H1 (cell line): Measurements from ENCODE around the gene SIGLEC15. TPM values are rescaled to one million over a fixed set of nuclear protein-coding genes. Genes with fewer than 3 reads are reported as not detected.

Experiments used
- CTCF ChIA-PET: fragments of 300-600 bp; sonication (Branson Sonifier 250); formaldehyde crosslinking; loops from one replicate; lab custom pipeline; 2021; ENCODE audit not compliant: partially characterized antibody; lab: Charles Lee
- POLR2A ChIA-PET: fragments of 300-600 bp; sonication (Branson Sonifier 250); formaldehyde crosslinking; loops from one replicate; lab custom pipeline; 2021; ENCODE audit warnings: inconsistent platforms; ENCODE audit not compliant: partially characterized antibody; lab: Charles Lee
- DNase-seq, 2 experiments: peaks; one replicate each; pipeline versions ENCODE4 v3.0.0 to v3.0.0-alpha.2; 2010 to 2022; ENCODE audit warnings: low spot score in 2 of 2, low read depth in 1 of 2, mixed read lengths in 1 of 2
- FAIRE-seq: peaks from 2 replicates; lab custom pipeline; 2011; peaks lifted over from hg19 to GRCh38; lab: Jason Lieb, UNC
- H2AFZ ChIP-seq: 2 replicates; pipeline ENCODE4 v1.8.1; 2012; ENCODE audit warnings: low read length, inconsistent platforms
- H2AK5ac ChIP-seq: 2 replicates; pipeline ENCODE4 v1.6.1; 2013; ENCODE audit warnings: low read depth, low read length
- H2BK120ac ChIP-seq: replicated peaks from 2 replicates; pipeline ENCODE3; 2013; ENCODE audit warnings: low read depth, low read length, inconsistent platforms
- H2BK12ac ChIP-seq: 2 replicates; pipeline ENCODE4 v1.6.1; 2013; ENCODE audit warnings: low read depth, low read length
- H2BK15ac ChIP-seq: 2 replicates; pipeline ENCODE4 v1.6.1; 2013; ENCODE audit warnings: low read length
- H2BK20ac ChIP-seq: 2 replicates; pipeline ENCODE4 v1.6.1; 2013; ENCODE audit warnings: low read length
- H2BK5ac ChIP-seq: 2 replicates; pipeline ENCODE4 v1.6.1; 2013; ENCODE audit warnings: low read depth, low read length
- H3K14ac ChIP-seq: 2 replicates; pipeline ENCODE4 v1.6.1; 2013; ENCODE audit warnings: inconsistent platforms; ENCODE audit not compliant: insufficient read length
- H3K18ac ChIP-seq: 2 replicates; pipeline ENCODE4 v1.6.1; 2013; ENCODE audit warnings: low read length; ENCODE audit errors: extremely low read depth
- H3K23ac ChIP-seq: 2 replicates; pipeline ENCODE4 v1.6.1; 2013; ENCODE audit warnings: inconsistent platforms; ENCODE audit not compliant: insufficient read length
- H3K23me2 ChIP-seq: 2 replicates; pipeline ENCODE4 v1.6.1; 2013; ENCODE audit warnings: low read depth, low read length
- H3K27ac ChIP-seq: 2 replicates; pipeline ENCODE4 v1.6.1; 2011; ENCODE audit warnings: low read depth, low read length, inconsistent platforms
- H3K27me3 ChIP-seq, 4 experiments: replicated peaks in 1 of 4; 1 replicate in 1 of 4; 2 replicates in 3 of 4; pipeline versions ENCODE4 v1.6.1 to v1.8.1; 2011 to 2013; ENCODE audit warnings: low read length in 3 of 4, mild to moderate bottlenecking in 3 of 4, inconsistent platforms in 2 of 4, mixed read lengths in 2 of 4, moderate library complexity in 1 of 4; ENCODE audit not compliant: control insufficient read depth in 3 of 4, insufficient read depth in 3 of 4; ENCODE audit errors: extremely low read depth in 1 of 4
- H3K36me3 ChIP-seq, 4 experiments: 2 replicates each; pipeline versions ENCODE4 v1.6.1 to v1.8.1; 2011 to 2013; ENCODE audit warnings: mild to moderate bottlenecking in 4 of 4, low read length in 3 of 4, moderate library complexity in 2 of 4, control low read depth in 1 of 4, inconsistent platforms in 1 of 4; ENCODE audit not compliant: insufficient read depth in 4 of 4, control insufficient read depth in 2 of 4
- H3K4ac ChIP-seq: replicated peaks from 2 replicates; pipeline ENCODE3; 2013; ENCODE audit warnings: low read length, low read depth, mixed read lengths, inconsistent platforms; ENCODE audit not compliant: insufficient read length
- H3K4me1 ChIP-seq, 4 experiments: replicated peaks in 1 of 4; 1 replicate in 1 of 4; 2 replicates in 3 of 4; pipeline versions ENCODE4 v1.6.1 to v1.8.1; 2011 to 2013; ENCODE audit warnings: low read length in 3 of 4, inconsistent platforms in 2 of 4, mixed read lengths in 1 of 4; ENCODE audit not compliant: insufficient read depth in 4 of 4, control insufficient read depth in 3 of 4
- H3K4me2 ChIP-seq, 2 experiments: 2 replicates each; pipeline versions ENCODE4 v1.6.1 to v1.8.1; 2011 to 2013; ENCODE audit warnings: low read depth in 2 of 2, low read length in 2 of 2, control low read depth in 1 of 2, inconsistent platforms in 1 of 2, mild to moderate bottlenecking in 1 of 2; ENCODE audit not compliant: insufficient read depth in 1 of 2
- H3K4me3 ChIP-seq, 4 experiments: fragments of 200-600, 300-600 bp in 1 of 4; sonication (generic), shearing (Covaris generic), sonication (Bioruptor Twin) in 1 of 4; 2 replicates each; pipeline versions ENCODE4 v1.5.1 to v1.8.1; 2011 to 2016; ENCODE audit warnings: low read length in 4 of 4, low read depth in 3 of 4, control low read depth in 2 of 4, inconsistent platforms in 2 of 4, mild to moderate bottlenecking in 2 of 4, mixed read lengths in 1 of 4, moderate library complexity in 1 of 4; ENCODE audit not compliant: insufficient read depth in 2 of 4; ENCODE audit errors: extremely low read depth in 1 of 4
- H3K56ac ChIP-seq: replicated peaks from 2 replicates; pipeline ENCODE3; 2013; ENCODE audit warnings: low read depth, mild to moderate bottlenecking, mixed read lengths, low read length, inconsistent platforms; ENCODE audit not compliant: insufficient read length
- H3K79me1 ChIP-seq: 2 replicates; pipeline ENCODE4 v1.6.1; 2013; ENCODE audit warnings: low read depth, low read length, control low read depth
- H3K79me2 ChIP-seq, 2 experiments: 2 replicates each; pipeline versions ENCODE4 v1.6.1 to v1.8.1; 2012 to 2013; ENCODE audit warnings: low read length in 2 of 2, mild to moderate bottlenecking in 2 of 2, inconsistent platforms in 1 of 2; ENCODE audit not compliant: insufficient read depth in 2 of 2, control insufficient read depth in 1 of 2
- H3K9ac ChIP-seq, 4 experiments: replicated peaks in 1 of 4; 1 replicate in 1 of 4; 2 replicates in 3 of 4; pipeline versions ENCODE4 v1.6.1 to v1.8.1; 2011 to 2013; ENCODE audit warnings: low read depth in 3 of 4, low read length in 3 of 4, control low read depth in 2 of 4, mild to moderate bottlenecking in 2 of 4, moderate library complexity in 2 of 4, inconsistent platforms in 1 of 4; ENCODE audit errors: extremely low read depth in 1 of 4
- H3K9me3 ChIP-seq, 2 experiments: 2 replicates each; pipeline versions ENCODE4 v1.6.1 to v1.8.1; 2012 to 2013; ENCODE audit warnings: mild to moderate bottlenecking in 2 of 2, moderate library complexity in 2 of 2, control low read depth in 1 of 2, inconsistent platforms in 1 of 2, low read depth in 1 of 2, low read length in 1 of 2, mixed read lengths in 1 of 2; ENCODE audit not compliant: insufficient read depth in 2 of 2
- H4K20me1 ChIP-seq, 2 experiments: replicated peaks in 1 of 2; 2 replicates each; pipeline versions ENCODE3 to v1.8.1; 2011 to 2013; ENCODE audit warnings: inconsistent platforms in 2 of 2, low read length in 2 of 2, mild to moderate bottlenecking in 1 of 2; ENCODE audit not compliant: insufficient read depth in 2 of 2, control insufficient read depth in 1 of 2
- H4K5ac ChIP-seq: 2 replicates; pipeline ENCODE4 v1.6.1; 2013; ENCODE audit warnings: low read length, low read depth, mixed read lengths, inconsistent platforms; ENCODE audit not compliant: insufficient read length
- H4K8ac ChIP-seq: 2 replicates; pipeline ENCODE4 v1.8.0; 2013; ENCODE audit warnings: mild to moderate bottlenecking, moderate library complexity, low read length, inconsistent platforms; ENCODE audit not compliant: insufficient read depth; ENCODE audit errors: extremely low read depth
- H4K91ac ChIP-seq: replicated peaks from 2 replicates; pipeline ENCODE3; 2013; ENCODE audit warnings: low read length, mixed read lengths, inconsistent platforms; ENCODE audit not compliant: insufficient read length
- CBX8 ChIP-seq: fragments of 300-800, 300-1000 bp; sonication (generic); IDR thresholded peaks from 2 replicates; pipeline ENCODE4 v1.7.1; 2016; ENCODE audit warnings: low read depth, low read length, borderline replicate concordance
- CREB1 ChIP-seq: IDR thresholded peaks from 2 replicates; pipeline ENCODE4 v1.6.1; 2012; ENCODE audit warnings: inconsistent platforms
- SIX5 ChIP-seq: IDR thresholded peaks from 2 replicates; pipeline ENCODE4 v1.6.1; 2011; ENCODE audit warnings: mild to moderate bottlenecking, low read depth, low read length
- SP1 ChIP-seq: IDR thresholded peaks from 2 replicates; pipeline ENCODE4 v1.6.1; 2011; ENCODE audit warnings: low read depth, low read length
- WGBS, 2 experiments: shearing (Covaris generic) in 1 of 2; methylation state at CpG; one replicate each; pipeline versions ENCODE4 v1.1.6 to v1.1.7; 2013 to 2015; ENCODE audit warnings: low lambda C conversion rate in 2 of 2, mixed read lengths in 2 of 2, inconsistent platforms in 1 of 2, low coverage in 1 of 2, missing lambda C conversion rate in 1 of 2; ENCODE audit not compliant: insufficient replicate concordance in 2 of 2, insufficient coverage in 1 of 2, insufficient read length in 1 of 2; ENCODE audit errors: extremely low coverage in 1 of 2, missing lambda C conversion rate in 1 of 2; 5-methylcytosine and 5-hydroxymethylcytosine counted together
- polyA plus RNA-seq, 7 experiments: library from polyadenylated mRNA; depleted of rRNA in 3 of 7; stranded (reverse) in 5 of 7; unstranded in 2 of 7; fragments of >200 nt in 5 of 7; fragments of 200-250 nt in 2 of 7; gene quantifications; 1 replicate in 5 of 7; 2 replicates in 1 of 7; 4 replicates in 1 of 7; pipeline versions ENCODE4 v1.2.1 to v1.2.3, GENCODE V29; 2011 to 2013; ENCODE audit warnings: missing spikeins in 2 of 7, mixed read lengths in 2 of 7
- total RNA-seq: library from RNA; stranded (reverse); fragmentation: NEBNext Ultra II Directional; extraction: Animal tissue kit (Norgen Biotek cat#: 25700); gene quantifications from 2 replicates; pipeline ENCODE4 v1.2.1, GENCODE V29; 2021
- TF ChIP-seq, protein P1 (sequence below): IDR thresholded peaks from 2 replicates; pipeline ENCODE4 v1.6.1; 2011; ENCODE audit warnings: low read length, improper control_type of control experiment

Gene SIGLEC15
- total and polyA plus RNA-seq, 2 of the 8 experiments (the other 6 are each of a cell fraction or from before 2014, with no cell fraction given), result 0.20 to 0.37 TPM

- Histone ChIP-seq H3K56ac (no peak overlapping the region), H3K4me1 (no peaks in the 10 kb centered on the region), H3K9ac (no peak overlapping the region), H3K4me2 (no peak overlapping the region), H2BK120ac (no peak overlapping the region), H2BK5ac (no peak overlapping the region), H3K23ac (no peak overlapping the region), H3K79me2 (no peaks in the 10 kb centered on the region), H3K18ac (no peak overlapping the region), H3K79me1 (no peaks in the 10 kb centered on the region), H3K9me3 (no peaks in the 10 kb centered on the region), H4K20me1 (no peaks in the 10 kb centered on the region), H4K8ac (no peak overlapping the region), H2BK15ac (no peak overlapping the region), H3K27me3 (no peaks in the 10 kb centered on the region), H4K5ac (no peak overlapping the region), H3K4me3 (no peak overlapping the region), H2BK12ac (no peak overlapping the region), H3K36me3 (peaks cover 5 to 39% (median 17%) of the 10 kb centered on the region in 4 experiments), H2AK5ac (no peak overlapping the region), H4K91ac (no peak overlapping the region), H2AFZ (no peak overlapping the region), H3K23me2 (no peaks in the 10 kb centered on the region), H2BK20ac (no peak overlapping the region), H3K14ac (no peak overlapping the region), H3K4ac (no peak overlapping the region), H3K27ac (no peak overlapping the region)
- ChIA-PET POLR2A (no interaction called here), CTCF (interaction anchor here (0.8 to 2.1 kb wide), 7 partner anchors 9 to 195 kb away, joined by 3 to 6 read pairs (median 3); no protein-coding TSS in a partner anchor)
- FAIRE-seq (no peak), DNase-seq (no peak)
- WGBS, 2 experiments, result 95% methylated on average over 4 of the region's 4 CpGs; no CpG with 5 or more reads in 1 of the 2 experiments
- TF ChIP-seq CBX8 (no peak), SP1 (no peak), CREB1 (no peak), SIX5 (no peak)
- TF ChIP-seq, protein P1, sequence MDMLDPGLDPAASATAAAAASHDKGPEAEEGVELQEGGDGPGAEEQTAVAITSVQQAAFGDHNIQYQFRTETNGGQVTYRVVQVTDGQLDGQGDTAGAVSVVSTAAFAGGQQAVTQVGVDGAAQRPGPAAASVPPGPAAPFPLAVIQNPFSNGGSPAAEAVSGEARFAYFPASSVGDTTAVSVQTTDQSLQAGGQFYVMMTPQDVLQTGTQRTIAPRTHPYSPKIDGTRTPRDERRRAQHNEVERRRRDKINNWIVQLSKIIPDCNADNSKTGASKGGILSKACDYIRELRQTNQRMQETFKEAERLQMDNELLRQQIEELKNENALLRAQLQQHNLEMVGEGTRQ, result no peak
Measured at GRCh38 chr18:45860492-45860891, 35.0 kb downstream of the SIGLEC15 start.
